H1 (cell line): ENCODE results near the gene SEMA3F. TPM values are rescaled to one million over a fixed set of nuclear protein-coding genes. Genes with fewer than 3 reads are reported as not detected.
A peak's percentile ranks its signal among the peaks of the same experiment; 100 is the strongest.

Experiments used
- CTCF ChIA-PET: fragments of 300-600 bp; sonication (Branson Sonifier 250); formaldehyde crosslinking; loops from one replicate; lab custom pipeline; 2021; ENCODE audit not compliant: partially characterized antibody; lab: Charles Lee
- POLR2A ChIA-PET: fragments of 300-600 bp; sonication (Branson Sonifier 250); formaldehyde crosslinking; loops from one replicate; lab custom pipeline; 2021; ENCODE audit warnings: inconsistent platforms; ENCODE audit not compliant: partially characterized antibody; lab: Charles Lee
- DNase-seq, 2 experiments: peaks; one replicate each; pipeline versions ENCODE4 v3.0.0 to v3.0.0-alpha.2; 2010 to 2022; ENCODE audit warnings: low spot score in 2 of 2, low read depth in 1 of 2, mixed read lengths in 1 of 2
- FAIRE-seq: peaks from 2 replicates; lab custom pipeline; 2011; peaks lifted over from hg19 to GRCh38; lab: Jason Lieb, UNC
- H2AFZ ChIP-seq: 2 replicates; pipeline ENCODE4 v1.8.1; 2012; ENCODE audit warnings: low read length, inconsistent platforms
- H2AK5ac ChIP-seq: 2 replicates; pipeline ENCODE4 v1.6.1; 2013; ENCODE audit warnings: low read depth, low read length
- H2BK120ac ChIP-seq: replicated peaks from 2 replicates; pipeline ENCODE3; 2013; ENCODE audit warnings: low read depth, low read length, inconsistent platforms
- H2BK12ac ChIP-seq: 2 replicates; pipeline ENCODE4 v1.6.1; 2013; ENCODE audit warnings: low read depth, low read length
- H2BK15ac ChIP-seq: 2 replicates; pipeline ENCODE4 v1.6.1; 2013; ENCODE audit warnings: low read length
- H2BK20ac ChIP-seq: 2 replicates; pipeline ENCODE4 v1.6.1; 2013; ENCODE audit warnings: low read length
- H2BK5ac ChIP-seq: 2 replicates; pipeline ENCODE4 v1.6.1; 2013; ENCODE audit warnings: low read depth, low read length
- H3K14ac ChIP-seq: 2 replicates; pipeline ENCODE4 v1.6.1; 2013; ENCODE audit warnings: inconsistent platforms; ENCODE audit not compliant: insufficient read length
- H3K18ac ChIP-seq: 2 replicates; pipeline ENCODE4 v1.6.1; 2013; ENCODE audit warnings: low read length; ENCODE audit errors: extremely low read depth
- H3K23ac ChIP-seq: 2 replicates; pipeline ENCODE4 v1.6.1; 2013; ENCODE audit warnings: inconsistent platforms; ENCODE audit not compliant: insufficient read length
- H3K23me2 ChIP-seq: 2 replicates; pipeline ENCODE4 v1.6.1; 2013; ENCODE audit warnings: low read depth, low read length
- H3K27ac ChIP-seq: 2 replicates; pipeline ENCODE4 v1.6.1; 2011; ENCODE audit warnings: low read depth, low read length, inconsistent platforms
- H3K27me3 ChIP-seq, 4 experiments: replicated peaks in 1 of 4; 1 replicate in 1 of 4; 2 replicates in 3 of 4; pipeline versions ENCODE4 v1.6.1 to v1.8.1; 2011 to 2013; ENCODE audit warnings: low read length in 3 of 4, mild to moderate bottlenecking in 3 of 4, inconsistent platforms in 2 of 4, mixed read lengths in 2 of 4, moderate library complexity in 1 of 4; ENCODE audit not compliant: control insufficient read depth in 3 of 4, insufficient read depth in 3 of 4; ENCODE audit errors: extremely low read depth in 1 of 4
- H3K36me3 ChIP-seq, 4 experiments: 2 replicates each; pipeline versions ENCODE4 v1.6.1 to v1.8.1; 2011 to 2013; ENCODE audit warnings: mild to moderate bottlenecking in 4 of 4, low read length in 3 of 4, moderate library complexity in 2 of 4, control low read depth in 1 of 4, inconsistent platforms in 1 of 4; ENCODE audit not compliant: insufficient read depth in 4 of 4, control insufficient read depth in 2 of 4
- H3K4ac ChIP-seq: replicated peaks from 2 replicates; pipeline ENCODE3; 2013; ENCODE audit warnings: low read length, low read depth, mixed read lengths, inconsistent platforms; ENCODE audit not compliant: insufficient read length
- H3K4me1 ChIP-seq, 4 experiments: replicated peaks in 1 of 4; 1 replicate in 1 of 4; 2 replicates in 3 of 4; pipeline versions ENCODE4 v1.6.1 to v1.8.1; 2011 to 2013; ENCODE audit warnings: low read length in 3 of 4, inconsistent platforms in 2 of 4, mixed read lengths in 1 of 4; ENCODE audit not compliant: insufficient read depth in 4 of 4, control insufficient read depth in 3 of 4
- H3K4me2 ChIP-seq, 2 experiments: 2 replicates each; pipeline versions ENCODE4 v1.6.1 to v1.8.1; 2011 to 2013; ENCODE audit warnings: low read depth in 2 of 2, low read length in 2 of 2, control low read depth in 1 of 2, inconsistent platforms in 1 of 2, mild to moderate bottlenecking in 1 of 2; ENCODE audit not compliant: insufficient read depth in 1 of 2
- H3K4me3 ChIP-seq, 4 experiments: fragments of 200-600, 300-600 bp in 1 of 4; sonication (generic), shearing (Covaris generic), sonication (Bioruptor Twin) in 1 of 4; 2 replicates each; pipeline versions ENCODE4 v1.5.1 to v1.8.1; 2011 to 2016; ENCODE audit warnings: low read length in 4 of 4, low read depth in 3 of 4, control low read depth in 2 of 4, inconsistent platforms in 2 of 4, mild to moderate bottlenecking in 2 of 4, mixed read lengths in 1 of 4, moderate library complexity in 1 of 4; ENCODE audit not compliant: insufficient read depth in 2 of 4; ENCODE audit errors: extremely low read depth in 1 of 4
- H3K56ac ChIP-seq: replicated peaks from 2 replicates; pipeline ENCODE3; 2013; ENCODE audit warnings: low read depth, mild to moderate bottlenecking, mixed read lengths, low read length, inconsistent platforms; ENCODE audit not compliant: insufficient read length
- H3K79me1 ChIP-seq: 2 replicates; pipeline ENCODE4 v1.6.1; 2013; ENCODE audit warnings: low read depth, low read length, control low read depth
- H3K79me2 ChIP-seq, 2 experiments: 2 replicates each; pipeline versions ENCODE4 v1.6.1 to v1.8.1; 2012 to 2013; ENCODE audit warnings: low read length in 2 of 2, mild to moderate bottlenecking in 2 of 2, inconsistent platforms in 1 of 2; ENCODE audit not compliant: insufficient read depth in 2 of 2, control insufficient read depth in 1 of 2
- H3K9ac ChIP-seq, 4 experiments: replicated peaks in 1 of 4; 1 replicate in 1 of 4; 2 replicates in 3 of 4; pipeline versions ENCODE4 v1.6.1 to v1.8.1; 2011 to 2013; ENCODE audit warnings: low read depth in 3 of 4, low read length in 3 of 4, control low read depth in 2 of 4, mild to moderate bottlenecking in 2 of 4, moderate library complexity in 2 of 4, inconsistent platforms in 1 of 4; ENCODE audit errors: extremely low read depth in 1 of 4
- H3K9me3 ChIP-seq, 2 experiments: 2 replicates each; pipeline versions ENCODE4 v1.6.1 to v1.8.1; 2012 to 2013; ENCODE audit warnings: mild to moderate bottlenecking in 2 of 2, moderate library complexity in 2 of 2, control low read depth in 1 of 2, inconsistent platforms in 1 of 2, low read depth in 1 of 2, low read length in 1 of 2, mixed read lengths in 1 of 2; ENCODE audit not compliant: insufficient read depth in 2 of 2
- H4K20me1 ChIP-seq, 2 experiments: replicated peaks in 1 of 2; 2 replicates each; pipeline versions ENCODE3 to v1.8.1; 2011 to 2013; ENCODE audit warnings: inconsistent platforms in 2 of 2, low read length in 2 of 2, mild to moderate bottlenecking in 1 of 2; ENCODE audit not compliant: insufficient read depth in 2 of 2, control insufficient read depth in 1 of 2
- H4K5ac ChIP-seq: 2 replicates; pipeline ENCODE4 v1.6.1; 2013; ENCODE audit warnings: low read length, low read depth, mixed read lengths, inconsistent platforms; ENCODE audit not compliant: insufficient read length
- H4K8ac ChIP-seq: 2 replicates; pipeline ENCODE4 v1.8.0; 2013; ENCODE audit warnings: mild to moderate bottlenecking, moderate library complexity, low read length, inconsistent platforms; ENCODE audit not compliant: insufficient read depth; ENCODE audit errors: extremely low read depth
- H4K91ac ChIP-seq: replicated peaks from 2 replicates; pipeline ENCODE3; 2013; ENCODE audit warnings: low read length, mixed read lengths, inconsistent platforms; ENCODE audit not compliant: insufficient read length
- CHD2 ChIP-seq: IDR thresholded peaks from 2 replicates; pipeline ENCODE4 v1.6.1; 2012; ENCODE audit warnings: low read length, improper control_type of control experiment
- CTCF ChIP-seq, 3 experiments: IDR thresholded peaks; 1 replicate in 2 of 3; 2 replicates in 1 of 3; pipeline versions ENCODE4 v1.5.1 to v1.6.1; 2011; ENCODE audit warnings: low read length in 3 of 3, mild to moderate bottlenecking in 3 of 3, inconsistent platforms in 2 of 3, low read depth in 1 of 3, moderate library complexity in 1 of 3; ENCODE audit not compliant: insufficient read depth in 1 of 3; ENCODE audit errors: control extremely low read depth in 1 of 3
- FOSL1 ChIP-seq: IDR thresholded peaks from 2 replicates; pipeline ENCODE4 v1.6.1; 2011; ENCODE audit warnings: mild to moderate bottlenecking, low read depth, low read length, moderate library complexity; ENCODE audit not compliant: insufficient read depth
- HDAC6 ChIP-seq: IDR thresholded peaks from one replicate; pipeline ENCODE4 v1.7.1; 2012; ENCODE audit warnings: low read depth, mild to moderate bottlenecking, inconsistent platforms, low read length, moderate library complexity
- MAFK ChIP-seq: IDR thresholded peaks from 2 replicates; pipeline ENCODE4 v1.6.1; 2012; ENCODE audit warnings: low read depth, mild to moderate bottlenecking, improper control_type of control experiment, low read length
- NRF1 ChIP-seq: IDR thresholded peaks from 2 replicates; pipeline ENCODE4 v1.6.1; 2011; ENCODE audit warnings: mild to moderate bottlenecking, low read depth, low read length, improper control_type of control experiment
- PHF8 ChIP-seq: fragments of 200-600 bp; sonication (generic); conservative IDR thresholded peaks from 2 replicates; pipeline ENCODE4 v1.7.1; 2012; ENCODE audit warnings: low read depth, mild to moderate bottlenecking, inconsistent platforms, low read length, moderate library complexity
- RXRA ChIP-seq: IDR thresholded peaks from 2 replicates; pipeline ENCODE4 v1.6.1; 2011; ENCODE audit warnings: low read depth, mild to moderate bottlenecking, low read length, moderate library complexity; ENCODE audit not compliant: insufficient read depth
- SIRT6 ChIP-seq: IDR thresholded peaks from one replicate; pipeline ENCODE4 v1.7.1; 2012; ENCODE audit warnings: low read length, inconsistent platforms
- TEAD4 ChIP-seq: IDR thresholded peaks from 2 replicates; pipeline ENCODE4 v1.6.1; 2012; ENCODE audit warnings: low read depth, low read length, inconsistent platforms, mixed read lengths
- YY1 ChIP-seq: IDR thresholded peaks from 2 replicates; pipeline ENCODE4 v1.6.1; 2011; ENCODE audit warnings: low read depth, mild to moderate bottlenecking, low read length
- WGBS, 2 experiments: shearing (Covaris generic) in 1 of 2; methylation state at CpG; one replicate each; pipeline versions ENCODE4 v1.1.6 to v1.1.7; 2013 to 2015; ENCODE audit warnings: low lambda C conversion rate in 2 of 2, mixed read lengths in 2 of 2, inconsistent platforms in 1 of 2, low coverage in 1 of 2, missing lambda C conversion rate in 1 of 2; ENCODE audit not compliant: insufficient replicate concordance in 2 of 2, insufficient coverage in 1 of 2, insufficient read length in 1 of 2; ENCODE audit errors: extremely low coverage in 1 of 2, missing lambda C conversion rate in 1 of 2; 5-methylcytosine and 5-hydroxymethylcytosine counted together
- polyA plus RNA-seq, 7 experiments: library from polyadenylated mRNA; depleted of rRNA in 3 of 7; stranded (reverse) in 5 of 7; unstranded in 2 of 7; fragments of >200 nt in 5 of 7; fragments of 200-250 nt in 2 of 7; gene quantifications; 1 replicate in 5 of 7; 2 replicates in 1 of 7; 4 replicates in 1 of 7; pipeline versions ENCODE4 v1.2.1 to v1.2.3, GENCODE V29; 2011 to 2013; ENCODE audit warnings: missing spikeins in 2 of 7, mixed read lengths in 2 of 7
- total RNA-seq: library from RNA; stranded (reverse); fragmentation: NEBNext Ultra II Directional; extraction: Animal tissue kit (Norgen Biotek cat#: 25700); gene quantifications from 2 replicates; pipeline ENCODE4 v1.2.1, GENCODE V29; 2021

Gene SEMA3F
- total and polyA plus RNA-seq, 2 of the 8 experiments (the other 6 are each of a cell fraction or from before 2014, with no cell fraction given): 20.3 to 37.0 TPM

DNA sequence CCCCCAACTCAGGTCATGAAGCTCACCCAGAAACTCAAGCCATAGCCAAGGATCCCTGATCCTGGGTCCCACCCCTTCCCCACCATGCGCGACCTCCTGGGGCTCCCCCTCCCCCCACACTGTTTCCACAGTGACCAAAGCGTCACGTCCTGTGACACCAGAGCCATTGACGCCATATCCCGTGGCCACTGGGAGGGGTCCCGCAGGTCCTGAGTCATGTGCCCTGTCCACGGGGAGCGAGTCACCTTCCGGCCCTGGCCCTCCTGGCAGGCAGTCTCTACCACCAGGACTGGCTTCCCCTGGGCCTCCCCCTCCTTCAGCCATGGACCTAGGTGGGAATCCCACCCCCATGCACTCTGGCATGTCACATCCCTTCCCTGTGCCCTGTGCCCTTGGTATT is 15.6 kb downstream of the SEMA3F start:
- Histone ChIP-seq H3K9me3 (no peaks in the 10 kb centered on the region), H3K4me2 (no peak overlapping the region), H4K20me1 (peaks cover 6 to 16% of the 10 kb centered on the region in 2 experiments), H2BK15ac (no peak overlapping the region), H3K36me3 (peaks cover 4 to 18% (median 8%) of the 10 kb centered on the region in 4 experiments; a peak in 6 of 8 replicates), H3K4me1 (peaks cover 0 to 22% (median 13%) of the 10 kb centered on the region in 4 experiments; a peak in 6 of 7 replicates), H2BK120ac (no peak overlapping the region), H3K9ac (no peak overlapping the region), H4K5ac (no peak overlapping the region), H3K4ac (no peak overlapping the region), H3K23ac (no peak overlapping the region), H4K91ac (no peak overlapping the region), H3K14ac (no peak overlapping the region), H3K79me2 (peaks cover 0 to 9% of the 10 kb centered on the region in 2 experiments; a peak in 1 of 4 replicates), H3K56ac (no peak overlapping the region), H3K4me3 (no peak overlapping the region), H2BK5ac (no peak overlapping the region; the same call in 1 of the 2 replicates), H3K23me2 (no peaks in the 10 kb centered on the region), H2BK20ac (no peak overlapping the region), H2AFZ (no peak overlapping the region), H2AK5ac (no peak overlapping the region), H3K27me3 (no peaks in the 10 kb centered on the region), H3K79me1 (peaks cover 17% of the 10 kb centered on the region), H3K27ac (no peak overlapping the region), H3K18ac (peak overlapping the region; percentile 48), H2BK12ac (peak overlapping the region; percentile 50; the same call in 1 of the 2 replicates), H4K8ac (no peak overlapping the region)
- FAIRE-seq (no peak), DNase-seq (no peak)
- WGBS, 2 experiments: 70% methylated on average over 6 of the region's 10 CpGs; no CpG with 5 or more reads in 1 of the 2 experiments
- ChIA-PET POLR2A (interaction anchor here (0.9 to 7.2 kb wide), 4 partner anchors 13 to 49 kb away, joined by 3 to 34 read pairs (median 4); no protein-coding TSS in a partner anchor), CTCF (interaction anchor here (1.1 to 25.0 kb wide), 5 partner anchors 12 to 52 kb away, joined by 4 to 299 read pairs (median 27); partner anchors contain the start of gene GNAT1)
- TF ChIP-seq FOSL1 (no peak), HDAC6 (no peak), CHD2 (no peak), SIRT6 (no peak), RXRA (no peak), MAFK (no peak), PHF8 (no peak), YY1 (no peak), TEAD4 (no peak), NRF1 (no peak), CTCF (IDR thresholded peaks at IDR 0.05; ENCODE audit: control extremely low read depth in 1 of 3, insufficient read depth in 1 of 3, low read depth in 1 of 3, low read length in 3 of 3) (no peak)
